Stimulated activated CD8-positive, alpha-beta memory T cell treated with anti-CD3 and anti-CD28 coated beads, Interleukin-2, amount 100 ng/mL, for 1 hour (primary cell): ENCODE measurements around the gene GNB2.
A peak's percentile ranks its signal among the peaks of the same experiment; 100 is the strongest.

Experiments used
- DNase-seq, 2 donors: peaks; one replicate each; pipeline ENCODE4 v3.0.0-alpha.2; 2020; ENCODE audit warnings: low read depth in 2 of 2

Gene GNB2

DNA sequence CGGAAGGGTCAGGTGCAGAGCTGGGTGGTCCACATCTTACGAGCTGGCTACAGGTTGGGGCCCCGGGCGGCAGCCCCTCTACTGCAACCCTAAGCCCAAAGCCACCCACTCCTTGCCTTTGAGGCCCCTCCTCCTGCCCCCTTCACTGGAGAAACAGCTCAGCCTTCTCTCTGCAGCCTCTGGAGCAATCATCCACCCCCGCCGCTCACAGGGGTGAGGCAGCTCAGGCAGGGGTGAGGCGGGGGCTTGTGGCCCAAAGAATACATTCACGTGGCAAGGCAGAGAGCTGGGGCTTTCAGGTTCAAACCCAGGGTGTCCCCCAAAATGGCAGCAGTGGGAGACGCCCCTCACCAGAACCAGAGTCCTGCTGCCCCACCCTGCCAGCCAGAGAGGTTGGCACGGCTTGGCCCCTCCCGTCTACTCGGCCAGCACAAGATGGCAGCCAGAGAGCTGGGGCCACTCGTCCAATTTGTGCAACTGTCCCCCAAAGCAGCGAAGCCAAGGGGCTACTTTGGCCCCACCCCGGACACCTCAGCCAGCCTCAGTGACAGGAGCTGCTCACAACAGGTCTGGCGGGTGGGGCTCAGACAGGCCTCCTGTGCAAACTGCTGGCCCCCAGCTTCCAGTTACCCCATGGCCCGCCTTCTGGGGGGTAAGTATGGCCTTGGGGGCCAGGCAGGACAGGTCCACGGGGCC lies 7.2 kb downstream of the GNB2 start:
- DNase-seq = no peak

GRCh38 chr7:100681491-100682227 lies 8.1 kb downstream of the GNB2 start:
- no peak for DNase-seq

GRCh38 chr7:100682228-100682741 lies 8.7 kb downstream of the GNB2 start:
- DNase-seq = no peak

GRCh38 chr7:100682991-100683658 lies 9.6 kb downstream of the GNB2 start:
- no peak for DNase-seq

- no peak for DNase-seq
Measured at GRCh38 chr7:100683659-100684533, 10.4 kb downstream of the GNB2 start.

DNA sequence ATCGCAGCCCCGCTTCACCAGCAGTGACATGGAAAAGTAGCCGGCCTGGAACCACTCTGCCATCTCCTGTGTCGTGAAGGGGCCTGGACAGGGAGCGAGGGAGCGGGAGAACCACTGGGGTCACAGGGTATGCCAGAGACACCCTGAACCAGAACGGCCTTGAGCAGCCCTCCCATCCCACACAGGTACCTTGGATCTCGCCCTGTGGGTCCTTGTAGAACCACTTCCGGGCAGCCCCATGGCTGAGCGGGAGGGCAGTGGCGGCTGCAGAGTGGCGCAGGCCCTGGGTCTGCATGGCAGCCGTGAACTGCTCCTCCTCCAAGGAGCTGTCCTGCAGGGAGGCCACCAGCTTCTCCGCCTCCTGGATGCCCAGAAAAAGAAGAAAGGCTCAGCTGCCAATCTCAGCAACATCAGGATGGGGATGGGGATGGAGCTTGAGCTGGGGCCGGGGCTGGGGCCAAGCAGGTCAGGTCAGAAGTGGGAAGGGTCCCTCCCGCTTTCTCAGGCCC lies 11.0 kb downstream of the GNB2 start:
- no peak for DNase-seq

DNA sequence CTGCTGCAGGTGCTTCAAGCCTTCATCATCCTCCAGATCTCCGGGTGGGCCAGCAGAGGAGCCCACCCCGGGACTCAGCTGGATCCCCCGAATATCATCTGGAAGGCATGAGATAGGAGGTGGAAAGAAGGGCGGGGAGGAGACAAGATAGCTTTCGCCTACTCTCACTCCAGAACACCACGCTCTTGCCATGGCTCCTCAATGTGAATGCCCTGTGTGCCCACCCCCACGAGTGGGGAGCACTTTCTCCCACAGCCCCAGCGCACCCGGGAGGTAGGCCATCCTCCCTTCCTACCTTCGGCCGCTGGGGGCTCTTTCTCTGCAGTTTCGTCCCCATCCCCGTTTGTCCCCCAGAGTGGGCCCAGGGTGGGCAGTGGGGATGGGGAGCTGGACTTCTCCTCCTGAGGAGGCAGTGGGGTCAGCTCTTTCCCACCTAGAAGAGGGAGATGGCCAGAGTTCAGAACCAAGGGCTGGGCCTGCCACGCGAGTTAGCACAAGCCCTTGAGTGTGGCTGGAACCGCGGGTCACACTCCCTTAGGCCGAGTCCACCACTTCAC lies 11.6 kb downstream of the GNB2 start:
- DNase-seq = no peak

DNA sequence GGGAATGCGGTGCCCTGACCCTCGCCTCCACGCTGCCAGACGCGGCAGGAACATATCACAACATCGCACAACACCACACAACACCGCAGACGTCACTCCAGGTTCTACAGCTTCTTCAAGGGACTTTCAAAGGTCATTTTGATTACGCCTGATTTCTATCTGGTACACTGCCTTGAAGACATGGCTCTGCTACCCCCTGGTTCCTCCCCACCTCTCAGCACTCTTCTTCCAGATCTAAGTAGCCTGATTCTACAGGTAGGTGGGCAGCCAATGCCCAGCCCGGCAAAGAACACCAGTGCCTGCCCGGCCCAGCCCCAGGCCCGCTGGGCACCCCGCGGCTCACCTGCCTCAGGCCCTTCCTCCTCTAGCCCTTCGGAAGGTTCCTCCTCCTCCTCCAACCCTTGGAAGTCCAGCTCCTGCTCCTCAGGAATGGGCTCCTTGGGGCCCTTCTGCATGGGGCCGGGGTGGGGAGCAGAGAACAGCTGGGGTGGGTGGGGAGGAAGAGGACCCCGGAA lies 12.1 kb downstream of the GNB2 start:
- DNase-seq = no peak

DNA sequence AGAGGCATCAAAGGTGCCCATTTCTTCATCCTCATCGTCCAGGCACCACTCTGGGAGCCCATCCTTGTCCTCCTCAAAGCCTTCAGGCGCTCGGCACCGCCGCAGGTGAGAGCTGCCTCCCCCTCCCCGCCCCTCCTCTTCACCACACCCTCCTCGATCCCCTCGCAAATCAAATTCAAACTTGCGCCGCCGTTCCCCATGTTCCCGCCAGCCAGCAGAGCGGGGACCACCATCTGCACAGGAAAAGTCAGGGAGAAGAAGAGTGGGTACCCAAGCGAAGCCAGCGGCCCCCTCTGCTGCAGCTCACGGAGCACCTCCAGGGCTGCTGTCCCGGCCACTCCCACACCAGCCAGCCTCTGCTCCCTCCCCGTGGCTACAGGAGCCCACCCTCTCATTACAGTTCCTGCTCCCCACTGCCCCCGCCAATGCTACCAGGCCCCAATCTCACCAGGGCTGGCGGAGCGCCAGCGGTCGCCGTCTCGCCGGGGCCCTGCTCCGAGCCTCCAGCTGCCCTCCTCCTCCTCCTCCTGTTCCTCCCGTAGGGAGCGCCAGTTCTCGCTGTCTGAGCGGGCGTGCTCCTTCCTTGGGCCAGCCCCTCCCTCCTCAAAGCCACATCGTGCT lies 12.8 kb downstream of the GNB2 start:
- DNase-seq = no peak

DNA sequence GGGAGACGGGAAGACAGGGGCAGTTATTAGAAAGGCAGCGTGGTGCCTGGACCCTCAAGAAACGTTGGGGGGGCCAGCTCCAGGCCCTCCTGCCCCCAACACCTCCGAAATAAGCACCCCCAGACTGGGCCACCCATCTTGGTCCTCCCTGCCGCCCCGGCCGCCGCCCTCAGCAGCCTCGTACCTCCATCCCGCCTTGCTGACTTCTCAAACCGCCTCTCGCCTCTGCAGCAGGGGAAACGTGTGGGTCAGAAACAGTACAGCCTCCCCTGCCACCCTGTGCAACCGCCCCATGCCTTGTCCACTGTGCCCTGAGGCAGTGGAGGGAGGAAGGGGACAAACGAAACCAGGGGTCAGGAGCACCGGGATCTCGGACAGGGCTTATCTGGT lies 13.3 kb downstream of the GNB2 start:
- DNase-seq = no peak

- DNase-seq = no peak
Measured at GRCh38 chr7:100687261-100687660, 13.7 kb downstream of the GNB2 start.

- no peak for DNase-seq
Measured at GRCh38 chr7:100687751-100688300, 14.3 kb downstream of the GNB2 start.

GRCh38 chr7:100688326-100688860 lies 14.9 kb downstream of the GNB2 start:
- no peak for DNase-seq

DNA sequence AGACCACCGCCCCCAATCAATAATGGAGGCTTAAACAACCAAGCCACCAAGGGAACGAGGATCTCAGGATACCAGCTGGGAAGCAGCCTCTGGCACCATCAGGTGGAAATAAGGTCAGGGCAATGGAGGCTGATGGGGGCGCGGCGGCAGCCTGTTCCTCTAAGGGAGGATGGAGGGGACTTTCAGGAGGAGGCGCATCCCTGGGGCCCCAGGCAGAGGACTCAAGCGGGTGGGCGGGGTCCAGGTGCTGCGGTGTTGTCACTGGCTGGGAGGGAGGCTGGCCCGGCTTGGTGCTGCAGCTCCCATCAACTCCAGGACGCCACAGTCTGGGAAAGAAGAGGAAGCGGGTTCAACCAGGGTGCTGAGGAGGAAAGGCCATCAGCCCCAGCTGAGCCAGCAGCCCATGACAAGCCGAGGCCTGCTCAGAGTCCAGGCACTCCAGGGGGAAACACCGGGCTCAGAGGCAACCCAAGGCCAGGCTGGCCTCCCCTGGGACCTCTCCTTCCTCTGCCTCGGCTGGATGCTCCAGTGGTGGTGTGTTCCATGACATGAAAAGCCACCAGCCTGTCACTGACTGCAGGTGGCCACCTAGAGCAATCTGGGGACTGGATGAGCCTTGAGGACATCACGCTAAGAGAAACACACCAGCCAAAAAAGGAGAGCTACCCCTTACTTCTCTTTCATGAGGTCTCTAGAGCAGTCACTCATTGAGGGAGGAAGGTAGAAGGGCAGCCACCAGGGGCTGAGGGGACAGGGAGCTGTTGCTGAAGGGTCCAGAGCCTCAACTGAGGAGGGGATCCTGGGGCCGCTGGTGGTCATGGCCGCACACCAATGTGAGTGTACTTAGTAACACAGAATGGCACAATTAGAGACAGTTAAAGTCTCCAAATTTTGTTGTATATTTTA lies 15.9 kb downstream of the GNB2 start:
- no peak for DNase-seq

DNA sequence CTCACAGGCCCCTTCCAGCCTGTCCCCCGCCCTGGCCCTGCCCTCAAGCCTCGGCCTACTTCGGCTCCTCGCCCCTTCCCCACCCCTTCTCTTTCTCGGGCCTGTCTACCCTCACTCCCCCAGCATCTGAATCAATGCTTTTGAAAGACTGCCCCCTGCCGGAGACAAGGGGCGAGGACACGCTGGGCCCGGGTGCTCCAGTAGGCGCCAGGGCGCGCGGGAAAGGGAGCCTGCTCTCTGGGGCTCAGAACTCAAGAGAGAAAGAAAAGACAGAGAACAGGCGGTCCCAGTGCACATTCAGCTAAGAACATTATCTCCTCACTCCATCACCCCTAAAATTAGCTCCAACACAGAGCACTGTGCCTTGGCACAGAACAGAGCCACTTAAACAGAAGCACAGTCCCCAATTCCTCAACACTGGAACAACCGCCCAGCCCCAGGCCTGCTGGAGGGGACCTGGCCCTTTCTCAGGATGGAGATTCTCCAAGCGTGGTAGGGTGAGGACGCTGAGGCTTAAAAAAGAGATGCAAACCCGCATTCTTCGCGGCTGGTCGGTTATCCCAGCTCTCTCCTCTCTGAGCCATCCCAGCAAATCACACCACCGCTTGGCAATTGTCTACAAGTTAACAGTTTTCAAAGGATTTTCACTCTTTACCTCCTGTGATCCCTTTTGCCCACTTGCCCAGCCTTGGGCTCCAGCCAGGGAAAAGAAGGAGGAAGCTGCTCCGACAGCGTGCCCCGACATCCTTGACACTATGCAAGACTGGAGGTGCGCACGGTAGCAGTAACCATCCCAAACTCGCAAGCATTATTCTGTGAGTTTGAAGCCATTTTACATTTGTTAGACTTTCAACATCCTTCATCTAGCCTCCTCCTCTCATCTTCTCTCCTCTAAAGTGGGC lies 18.4 kb downstream of the GNB2 start:
- DNase-seq = peak; percentile 57 to 66

DNA sequence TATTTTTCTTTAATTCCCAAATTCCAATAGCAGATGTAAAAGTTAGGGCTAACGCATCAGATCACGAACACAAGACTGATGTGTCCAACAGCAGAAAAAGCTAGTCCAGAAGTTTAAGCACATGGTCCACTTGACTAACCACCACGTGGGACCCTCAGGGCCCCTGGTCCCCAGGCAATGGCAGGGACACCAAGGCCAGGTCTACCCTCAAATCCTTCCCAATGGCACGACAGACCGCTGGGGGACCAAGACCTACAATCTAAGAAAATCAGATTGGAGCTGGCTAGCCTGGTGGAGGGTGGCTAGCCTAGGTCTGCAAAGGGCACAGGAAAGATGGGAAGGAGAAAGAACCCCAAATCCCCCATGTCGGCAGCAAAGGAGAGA lies 19.0 kb downstream of the GNB2 start:
- no peak for DNase-seq

DNA sequence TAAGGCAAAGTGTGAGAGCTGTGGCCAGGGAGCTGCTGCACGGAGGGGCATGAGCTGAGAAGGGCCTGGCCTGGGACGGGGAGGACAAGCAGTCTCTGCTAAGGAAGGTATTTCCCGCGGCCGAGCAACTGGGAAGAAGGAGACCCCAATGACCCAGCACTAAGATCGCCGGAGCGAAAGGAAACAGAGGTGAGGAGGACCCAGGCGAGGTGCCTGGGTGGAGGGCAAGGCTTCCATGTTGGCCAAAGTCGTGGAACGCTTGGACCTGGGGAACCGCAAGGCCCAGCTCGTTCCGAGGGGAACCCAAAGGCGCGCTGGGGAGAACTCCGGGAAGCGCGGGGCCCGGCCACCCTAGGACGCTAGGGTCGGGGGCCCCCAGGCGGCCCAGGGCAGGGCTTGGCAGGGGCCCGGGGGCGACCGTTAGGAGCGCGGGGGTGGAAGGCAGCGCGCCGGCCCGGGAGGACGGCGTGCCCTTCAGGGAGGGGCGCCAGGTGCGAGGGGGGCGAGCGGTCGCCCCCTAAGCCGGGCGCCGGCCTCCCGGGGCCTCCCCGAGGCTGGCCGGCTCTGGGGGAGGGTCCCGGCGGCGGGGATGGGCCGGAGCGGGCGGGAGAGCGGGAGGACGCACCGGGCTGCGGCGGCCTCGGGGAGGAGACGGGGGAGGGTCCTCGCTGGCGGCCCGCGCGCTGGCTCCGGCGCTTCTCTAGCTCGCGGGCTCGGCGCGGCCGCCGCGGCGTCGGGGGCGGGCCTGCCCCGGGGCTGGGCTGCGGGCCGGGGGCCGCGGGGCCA lies 20.0 kb downstream of the GNB2 start:
- no peak for DNase-seq
